Measurements from ENCODE around the gene PLPP1. TPM values are rescaled to one million over a fixed set of nuclear protein-coding genes. Genes with fewer than 3 reads are reported as not detected.

Gene PLPP1
- total RNA-seq, 1 donor from 2014 or later, result 23.9 TPM

- peaks cover under 1% of the 10 kb centered on the region for H4K20me1 ChIP-seq (ENCODE audit: low read depth)
- peaks cover 2% of the 10 kb centered on the region for H3K4me1 Mint-ChIP-seq
- H3K27me3 ChIP-seq, result no peaks in the 10 kb centered on the region
- no peak overlapping the region for H3K9ac ChIP-seq
- no peak for DNase-seq (ENCODE audit: low spot score)
- H3K36me3 ChIP-seq, result no peaks in the 10 kb centered on the region
- peak overlapping the region; percentile 51 for H3K27ac ChIP-seq
- H2AFZ ChIP-seq (replicated peaks), result no peak overlapping the region
- TF ChIP-seq EZH2phosphoT487 (IDR thresholded peaks at IDR 0.05), result no peak
- no peak for TF ChIP-seq EZH2 (IDR thresholded peaks at IDR 0.05)
- no peak for TF ChIP-seq CTCF (IDR thresholded peaks at IDR 0.05)
- peaks cover 4% of the 10 kb centered on the region for H3K4me1 ChIP-seq
- H3F3A ChIP-seq (ENCODE audit: low read depth), result no peaks in the 10 kb centered on the region
- peaks cover 63% of the 10 kb centered on the region for H3K79me2 ChIP-seq (ENCODE audit: low read depth)
- peaks cover 3% of the 10 kb centered on the region for H3K36me3 Mint-ChIP-seq
- H3K9me3 ChIP-seq (ENCODE audit: low read depth), result no peaks in the 10 kb centered on the region
- H3K4me3 Mint-ChIP-seq, result no peak overlapping the region
- H3K27me3 Mint-ChIP-seq (ENCODE audit: insufficient read depth, low read depth), result no peaks in the 10 kb centered on the region
- no peaks in the 10 kb centered on the region for H3K9me3 Mint-ChIP-seq
- H3K4me3 ChIP-seq, result no peak overlapping the region
- no peak overlapping the region for H3K27ac Mint-ChIP-seq
- H3K4me2 ChIP-seq, result no peak overlapping the region
Observed at GRCh38 chr5:55492449-55492848, 42.3 kb downstream of the PLPP1 start.

GRCh38 chr5:55485073-55485472 lies 49.7 kb downstream of the PLPP1 start:
- no peaks in the 10 kb centered on the region for H3K9me3 ChIP-seq (ENCODE audit: low read depth)
- H3K4me3 Mint-ChIP-seq, result no peak overlapping the region
- H3F3A ChIP-seq (ENCODE audit: low read depth), result peaks cover 4% of the 10 kb centered on the region
- H3K9me3 Mint-ChIP-seq, result no peaks in the 10 kb centered on the region
- H3K4me3 ChIP-seq, result no peak overlapping the region
- no peak for TF ChIP-seq EZH2phosphoT487 (IDR thresholded peaks at IDR 0.05)
- no peak for TF ChIP-seq CTCF (IDR thresholded peaks at IDR 0.05)
- TF ChIP-seq EZH2 (IDR thresholded peaks at IDR 0.05), result no peak
- H3K36me3 ChIP-seq, result no peaks in the 10 kb centered on the region
- no peaks in the 10 kb centered on the region for H3K27me3 Mint-ChIP-seq (ENCODE audit: insufficient read depth, low read depth)
- H3K4me1 ChIP-seq, result peaks cover 9% of the 10 kb centered on the region
- no peaks in the 10 kb centered on the region for H3K27me3 ChIP-seq
- H3K27ac ChIP-seq, result no peak overlapping the region
- H3K27ac Mint-ChIP-seq, result no peak overlapping the region
- peaks cover 6% of the 10 kb centered on the region for H4K20me1 ChIP-seq (ENCODE audit: low read depth)
- no peak overlapping the region for H3K9ac ChIP-seq
- no peak overlapping the region for H3K4me2 ChIP-seq
- peaks cover 39% of the 10 kb centered on the region for H3K79me2 ChIP-seq (ENCODE audit: low read depth)
- no peak for DNase-seq (ENCODE audit: low spot score)
- peaks cover 3% of the 10 kb centered on the region for H3K4me1 Mint-ChIP-seq
- no peaks in the 10 kb centered on the region for H3K36me3 Mint-ChIP-seq
- no peak overlapping the region for H2AFZ ChIP-seq (replicated peaks)

- Mint-ChIP-seq H3K36me3 (no peaks in the 10 kb centered on the region), H3K9me3 (no peaks in the 10 kb centered on the region), H3K27ac (no peak overlapping the region), H3K4me1 (peaks cover 3% of the 10 kb centered on the region), H3K27me3 (ENCODE audit: insufficient read depth, low read depth) (no peaks in the 10 kb centered on the region), H3K4me3 (no peak overlapping the region)
- Histone ChIP-seq H3K36me3 (no peaks in the 10 kb centered on the region), H3K9ac (no peak overlapping the region), H3K9me3 (ENCODE audit: low read depth) (no peaks in the 10 kb centered on the region), H3K4me3 (no peak overlapping the region), H3K27ac (no peak overlapping the region), H3K4me2 (no peak overlapping the region), H2AFZ (replicated peaks) (no peak overlapping the region), H4K20me1 (ENCODE audit: low read depth) (peaks cover 6% of the 10 kb centered on the region), H3K79me2 (ENCODE audit: low read depth) (peaks cover 37% of the 10 kb centered on the region), H3K27me3 (no peaks in the 10 kb centered on the region), H3K4me1 (peaks cover 9% of the 10 kb centered on the region), H3F3A (ENCODE audit: low read depth) (peaks cover 4% of the 10 kb centered on the region)
- no peak for TF ChIP-seq EZH2phosphoT487 (IDR thresholded peaks at IDR 0.05)
- TF ChIP-seq EZH2 (IDR thresholded peaks at IDR 0.05), result no peak
- TF ChIP-seq CTCF (IDR thresholded peaks at IDR 0.05), result no peak
- no peak for DNase-seq (ENCODE audit: low spot score)
Observed at GRCh38 chr5:55484531-55484930, 50.2 kb downstream of the PLPP1 start.
